SK-N-SH (cell line): ENCODE results near the gene UBTD1. TPM values are rescaled to one million over a fixed set of nuclear protein-coding genes. Genes with fewer than 3 reads are reported as not detected.

Experiments used
- CTCF ChIA-PET: fragments of 300-600, 350-600 bp; formaldehyde crosslinking; extraction: SDS; loops from one replicate; lab custom pipeline; 2021; lab: Yijun Ruan, JAX
- POLR2A ChIA-PET: fragments of 350-600 bp; sonication (Branson Sonifier 250); formaldehyde crosslinking; extraction: SDS; loops from one replicate; lab custom pipeline; 2020; ENCODE audit warnings: antibody characterized with exemption, inconsistent platforms; lab: Yijun Ruan, JAX
- DNase-seq: peaks from one replicate; pipeline ENCODE4 v3.0.0; 2012
- H2AFZ ChIP-seq: fragments of 200-600 bp; sonication (generic); 2 replicates; pipeline ENCODE4 v1.8.1; 2016; ENCODE audit warnings: antibody characterized with exemption, mild to moderate bottlenecking, low read depth
- H3F3A ChIP-seq: fragments of 200-600 bp; sonication (generic); replicated peaks from 2 replicates; pipeline ENCODE3; 2016; ENCODE audit warnings: antibody characterized with exemption, mild to moderate bottlenecking; ENCODE audit not compliant: insufficient read depth
- H3K27ac ChIP-seq, 2 experiments: fragments of 200-500 bp in 1 of 2; fragments of 200-600 bp in 1 of 2; sonication (Bioruptor generic) in 1 of 2; sonication (generic), shearing (Covaris generic) in 1 of 2; 2 replicates each; pipeline versions ENCODE4 v1.5.1 to v1.6.1; 2014 to 2016; ENCODE audit warnings: low read depth in 2 of 2, inconsistent platforms in 1 of 2, low read length in 1 of 2, mild to moderate bottlenecking in 1 of 2, mixed read lengths in 1 of 2
- H3K27me3 ChIP-seq: fragments of 200-600 bp; sonication (generic), shearing (Covaris generic); 2 replicates; pipeline ENCODE4 v1.6.1; 2016; ENCODE audit warnings: mixed run types; ENCODE audit not compliant: insufficient read depth
- H3K36me3 ChIP-seq, 2 experiments: fragments of 200-500 bp in 1 of 2; fragments of 200-600 bp in 1 of 2; sonication (Bioruptor generic) in 1 of 2; sonication (generic) in 1 of 2; replicated peaks in 1 of 2; 2 replicates each; pipeline versions ENCODE3 to v1.5.1; 2014 to 2016; ENCODE audit warnings: low read length in 1 of 2, mild to moderate bottlenecking in 1 of 2; ENCODE audit not compliant: insufficient read depth in 2 of 2, control insufficient read depth in 1 of 2
- H3K4me1 ChIP-seq, 2 experiments: fragments of 200-500 bp in 1 of 2; fragments of 200-600 bp in 1 of 2; sonication (Bioruptor generic) in 1 of 2; sonication (generic), shearing (Covaris generic) in 1 of 2; 2 replicates each; pipeline versions ENCODE4 v1.5.1 to v1.6.1; 2014 to 2016; ENCODE audit warnings: low read depth in 1 of 2, low read length in 1 of 2, mixed run types in 1 of 2; ENCODE audit not compliant: insufficient read depth in 2 of 2, control insufficient read depth in 1 of 2
- H3K4me2 ChIP-seq: fragments of 200-600 bp; sonication (generic), shearing (Covaris generic); 2 replicates; pipeline ENCODE4 v1.6.1; 2017; ENCODE audit warnings: mixed run types
- H3K4me3 ChIP-seq, 2 experiments: fragments of 200-500 bp in 1 of 2; fragments of 200-600 bp in 1 of 2; sonication (Bioruptor generic) in 1 of 2; sonication (generic), shearing (Covaris generic) in 1 of 2; 2 replicates each; pipeline versions ENCODE4 v1.5.1 to v1.8.1; 2014 to 2016; ENCODE audit warnings: low read depth in 2 of 2, inconsistent platforms in 1 of 2, low read length in 1 of 2, mild to moderate bottlenecking in 1 of 2, mixed read lengths in 1 of 2, moderate library complexity in 1 of 2
- H3K79me2 ChIP-seq: fragments of 200-600 bp; sonication (generic); 2 replicates; pipeline ENCODE4 v1.8.1; 2017; ENCODE audit warnings: mild to moderate bottlenecking; ENCODE audit not compliant: insufficient read depth
- H3K9ac ChIP-seq: fragments of 200-600 bp; sonication (generic); 2 replicates; pipeline ENCODE4 v1.6.1; 2017; ENCODE audit warnings: mixed run types
- H3K9me2 ChIP-seq: fragments of 200-600 bp; sonication (generic); 2 replicates; pipeline ENCODE4 v1.6.1; 2017; ENCODE audit warnings: mixed run types
- H3K9me3 ChIP-seq: fragments of 200-600 bp; sonication (generic); 2 replicates; pipeline ENCODE4 v1.6.1; 2017; ENCODE audit warnings: mixed run types, mild to moderate bottlenecking, moderate library complexity
- H4K20me1 ChIP-seq: fragments of 200-600 bp; sonication (generic); 2 replicates; pipeline ENCODE4 v1.6.1; 2017; ENCODE audit warnings: mild to moderate bottlenecking, mixed run types; ENCODE audit not compliant: insufficient read depth
- CHD2 ChIP-seq: fragments of 150-350 bp; IDR thresholded peaks from 2 replicates; pipeline ENCODE4 v1.6.1; 2018; ENCODE audit warnings: low read length; ENCODE audit not compliant: partially characterized antibody
- ELF1 ChIP-seq: IDR thresholded peaks from 2 replicates; pipeline ENCODE4 v1.4.0; 2012
- EP300 ChIP-seq, 2 experiments: IDR thresholded peaks; 2 replicates each; pipeline versions ENCODE4 v1.4.0 to v1.6.1; 2012; ENCODE audit warnings: borderline replicate concordance in 1 of 2, low read depth in 1 of 2, low read length in 1 of 2
- EZH2phosphoT487 ChIP-seq: fragments of 200-600 bp; sonication (generic); IDR thresholded peaks from 2 replicates; pipeline ENCODE4 v1.6.1; 2017; ENCODE audit warnings: low read depth, mixed run types, mild to moderate bottlenecking, antibody characterized with exemption, moderate library complexity, borderline replicate concordance
- FOSL2 ChIP-seq: IDR thresholded peaks from 2 replicates; pipeline ENCODE4 v1.4.0; 2012; ENCODE audit warnings: low read depth, mild to moderate bottlenecking, moderate library complexity, borderline replicate concordance
- FOXM1 ChIP-seq: IDR thresholded peaks from 2 replicates; pipeline ENCODE4 v1.4.0; 2012; ENCODE audit warnings: low read depth, mild to moderate bottlenecking
- GABPA ChIP-seq: IDR thresholded peaks from 2 replicates; pipeline ENCODE4 v1.4.0; 2012; ENCODE audit warnings: low read depth, mild to moderate bottlenecking
- JUND ChIP-seq: IDR thresholded peaks from 2 replicates; pipeline ENCODE4 v1.4.0; 2012
- MEF2A ChIP-seq: IDR thresholded peaks from 2 replicates; pipeline ENCODE4 v1.4.0; 2012; ENCODE audit warnings: low read depth, borderline replicate concordance
- NRF1 ChIP-seq: IDR thresholded peaks from 2 replicates; pipeline ENCODE4 v1.6.1; 2012; ENCODE audit warnings: low read depth, mild to moderate bottlenecking, low read length
- POLR2AphosphoS5 ChIP-seq: IDR thresholded peaks from 2 replicates; pipeline ENCODE4 v1.6.1; 2012; ENCODE audit warnings: low read depth, low read length
- RAD21 ChIP-seq: IDR thresholded peaks from 2 replicates; pipeline ENCODE4 v1.6.1; 2012; ENCODE audit warnings: mild to moderate bottlenecking, low read length
- RFX5 ChIP-seq: IDR thresholded peaks from 2 replicates; pipeline ENCODE4 v1.6.1; 2012; ENCODE audit warnings: mild to moderate bottlenecking, improper control_type of control experiment, low read length
- RXRA ChIP-seq: IDR thresholded peaks from 2 replicates; pipeline ENCODE4 v1.4.0; 2012; ENCODE audit warnings: low read depth, mild to moderate bottlenecking, borderline replicate concordance
- SMC3 ChIP-seq: IDR thresholded peaks from 2 replicates; pipeline ENCODE4 v1.6.1; 2012; ENCODE audit warnings: low read depth, low read length, improper control_type of control experiment
- TCF12 ChIP-seq: IDR thresholded peaks from 2 replicates; pipeline ENCODE4 v1.4.0; 2012
- YY1 ChIP-seq: IDR thresholded peaks from 2 replicates; pipeline ENCODE4 v1.4.0; 2012; ENCODE audit warnings: low read depth, mild to moderate bottlenecking
- WGBS: methylation state at CpG from one replicate; pipeline ENCODE4 v1.1.6; 2017; ENCODE audit warnings: low lambda C conversion rate; 5-methylcytosine and 5-hydroxymethylcytosine counted together
- polyA plus RNA-seq, 3 experiments: library from polyadenylated mRNA; depleted of rRNA; stranded (reverse); fragments of >200 nt; gene quantifications; 2 replicates each; pipeline ENCODE4 v1.2.3, GENCODE V29; 2012
- TF ChIP-seq, protein P1 (sequence below): IDR thresholded peaks from 2 replicates; pipeline ENCODE4 v1.4.0; 2012; ENCODE audit warnings: low read depth, borderline replicate concordance
- TF ChIP-seq, protein P2 (sequence below): IDR thresholded peaks from 2 replicates; pipeline ENCODE4 v1.4.0; 2012; ENCODE audit warnings: low read depth
- TF ChIP-seq, protein P3 (sequence below): IDR thresholded peaks from 2 replicates; pipeline ENCODE4 v1.4.0; 2012; ENCODE audit warnings: low read depth, borderline replicate concordance
- TF ChIP-seq, protein P4 (sequence below): IDR thresholded peaks from 2 replicates; pipeline ENCODE4 v1.6.1; 2012; ENCODE audit warnings: mild to moderate bottlenecking, low read depth, low read length, moderate library complexity
- TF ChIP-seq, protein P5 (sequence below): fragments of 150-350 bp; IDR thresholded peaks from 2 replicates; pipeline ENCODE4 v1.6.1; 2016; ENCODE audit warnings: mild to moderate bottlenecking, low read depth, low read length
- TF ChIP-seq, protein P6 (sequence below): fragments of 200-600 bp; sonication (generic); IDR thresholded peaks from 2 replicates; pipeline ENCODE4 v1.6.1; 2017; ENCODE audit warnings: antibody characterized with exemption, mild to moderate bottlenecking, moderate library complexity

Gene UBTD1
- polyA plus RNA-seq, 1 of the 3 experiments (the other 2 are of a cell fraction), result 38.8 TPM

DNA sequence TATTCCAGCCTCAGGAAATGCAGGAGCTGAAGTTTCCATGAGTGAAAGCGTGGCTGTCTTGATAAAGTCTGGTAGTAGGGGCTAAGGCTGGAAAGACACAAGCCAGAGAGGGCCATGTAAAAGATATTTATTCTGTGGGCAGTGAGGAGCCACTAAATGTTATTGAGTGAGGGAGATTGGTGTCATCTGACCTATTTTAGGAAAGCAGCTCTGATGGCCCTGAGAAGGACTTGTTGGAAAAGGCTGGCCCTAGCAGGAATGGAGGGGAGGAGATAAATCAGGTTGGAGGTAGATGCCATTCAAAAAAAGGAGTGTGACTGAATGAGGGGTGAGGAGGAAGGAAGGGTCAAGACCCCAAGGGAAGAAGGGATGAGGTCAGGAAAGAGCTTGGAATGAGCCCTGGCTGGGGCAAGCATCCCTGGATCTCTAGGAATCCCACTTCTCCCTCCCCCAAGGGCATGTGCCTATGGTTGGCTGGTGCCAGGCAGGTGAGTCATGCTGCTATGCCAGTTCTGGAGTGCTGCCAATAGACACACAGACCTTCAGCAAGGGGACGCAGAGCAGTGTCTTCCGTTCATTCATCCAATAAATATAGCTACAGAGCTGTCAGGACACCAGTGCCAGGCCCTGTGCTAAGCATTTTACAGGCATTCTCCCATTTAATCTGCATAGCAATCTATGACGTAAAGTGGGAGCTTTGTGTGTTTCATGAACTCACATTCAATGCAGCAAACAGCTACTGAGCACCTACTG lies 75.8 kb downstream of the UBTD1 start:
- ChIA-PET POLR2A (no interaction called here), CTCF (interaction anchor here (0.6 to 9.4 kb wide), 6 partner anchors 10 to 112 kb away, joined by 3 to 64 read pairs (median 11); partner anchors contain the start of gene HOGA1)
- 30% methylated on average over 4 of the region's 4 CpGs for WGBS
- Histone ChIP-seq H3K4me2 (peak overlapping the region; percentile 28), H4K20me1 (no peaks in the 10 kb centered on the region), H3K9ac (peak overlapping the region; percentile 41; the same call in 1 of the 2 replicates), H3K79me2 (no peaks in the 10 kb centered on the region), H3K36me3 (peaks cover 0 to 3% of the 10 kb centered on the region in 2 experiments), H2AFZ (no peak overlapping the region), H3K9me2 (no peaks in the 10 kb centered on the region), H3K9me3 (no peaks in the 10 kb centered on the region), H3K4me3 (no peak overlapping the region), H3K27ac (peak overlapping the region; percentile 50 to 83; a peak in 3 of 4 replicates), H3K27me3 (no peaks in the 10 kb centered on the region), H3K4me1 (peaks cover 21 to 35% of the 10 kb centered on the region in 2 experiments; a peak in 3 of 4 replicates), H3F3A (peaks cover 29% of the 10 kb centered on the region)
- peak; percentile 66 for DNase-seq
- TF ChIP-seq EZH2phosphoT487, result no peak
- TF ChIP-seq JUND, result peak; percentile 98
- TF ChIP-seq, protein P1, sequence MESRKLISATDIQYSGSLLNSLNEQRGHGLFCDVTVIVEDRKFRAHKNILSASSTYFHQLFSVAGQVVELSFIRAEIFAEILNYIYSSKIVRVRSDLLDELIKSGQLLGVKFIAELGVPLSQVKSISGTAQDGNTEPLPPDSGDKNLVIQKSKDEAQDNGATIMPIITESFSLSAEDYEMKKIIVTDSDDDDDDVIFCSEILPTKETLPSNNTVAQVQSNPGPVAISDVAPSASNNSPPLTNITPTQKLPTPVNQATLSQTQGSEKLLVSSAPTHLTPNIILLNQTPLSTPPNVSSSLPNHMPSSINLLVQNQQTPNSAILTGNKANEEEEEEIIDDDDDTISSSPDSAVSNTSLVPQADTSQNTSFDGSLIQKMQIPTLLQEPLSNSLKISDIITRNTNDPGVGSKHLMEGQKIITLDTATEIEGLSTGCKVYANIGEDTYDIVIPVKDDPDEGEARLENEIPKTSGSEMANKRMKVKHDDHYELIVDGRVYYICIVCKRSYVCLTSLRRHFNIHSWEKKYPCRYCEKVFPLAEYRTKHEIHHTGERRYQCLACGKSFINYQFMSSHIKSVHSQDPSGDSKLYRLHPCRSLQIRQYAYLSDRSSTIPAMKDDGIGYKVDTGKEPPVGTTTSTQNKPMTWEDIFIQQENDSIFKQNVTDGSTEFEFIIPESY, result peak; percentile 82; the same call in 1 of the 2 replicates
- TF ChIP-seq FOXM1, result peak; percentile 44; the same call in 1 of the 2 replicates
- no peak for TF ChIP-seq SMC3
- TF ChIP-seq RFX5, result peak; percentile 84
- TF ChIP-seq, protein P2, sequence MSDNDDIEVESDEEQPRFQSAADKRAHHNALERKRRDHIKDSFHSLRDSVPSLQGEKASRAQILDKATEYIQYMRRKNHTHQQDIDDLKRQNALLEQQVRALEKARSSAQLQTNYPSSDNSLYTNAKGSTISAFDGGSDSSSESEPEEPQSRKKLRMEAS, result peak; percentile 94
- no peak for TF ChIP-seq ELF1
- TF ChIP-seq, protein P3, sequence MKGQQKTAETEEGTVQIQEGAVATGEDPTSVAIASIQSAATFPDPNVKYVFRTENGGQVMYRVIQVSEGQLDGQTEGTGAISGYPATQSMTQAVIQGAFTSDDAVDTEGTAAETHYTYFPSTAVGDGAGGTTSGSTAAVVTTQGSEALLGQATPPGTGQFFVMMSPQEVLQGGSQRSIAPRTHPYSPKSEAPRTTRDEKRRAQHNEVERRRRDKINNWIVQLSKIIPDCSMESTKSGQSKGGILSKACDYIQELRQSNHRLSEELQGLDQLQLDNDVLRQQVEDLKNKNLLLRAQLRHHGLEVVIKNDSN, result peak; percentile 65
- TF ChIP-seq, protein P4, sequence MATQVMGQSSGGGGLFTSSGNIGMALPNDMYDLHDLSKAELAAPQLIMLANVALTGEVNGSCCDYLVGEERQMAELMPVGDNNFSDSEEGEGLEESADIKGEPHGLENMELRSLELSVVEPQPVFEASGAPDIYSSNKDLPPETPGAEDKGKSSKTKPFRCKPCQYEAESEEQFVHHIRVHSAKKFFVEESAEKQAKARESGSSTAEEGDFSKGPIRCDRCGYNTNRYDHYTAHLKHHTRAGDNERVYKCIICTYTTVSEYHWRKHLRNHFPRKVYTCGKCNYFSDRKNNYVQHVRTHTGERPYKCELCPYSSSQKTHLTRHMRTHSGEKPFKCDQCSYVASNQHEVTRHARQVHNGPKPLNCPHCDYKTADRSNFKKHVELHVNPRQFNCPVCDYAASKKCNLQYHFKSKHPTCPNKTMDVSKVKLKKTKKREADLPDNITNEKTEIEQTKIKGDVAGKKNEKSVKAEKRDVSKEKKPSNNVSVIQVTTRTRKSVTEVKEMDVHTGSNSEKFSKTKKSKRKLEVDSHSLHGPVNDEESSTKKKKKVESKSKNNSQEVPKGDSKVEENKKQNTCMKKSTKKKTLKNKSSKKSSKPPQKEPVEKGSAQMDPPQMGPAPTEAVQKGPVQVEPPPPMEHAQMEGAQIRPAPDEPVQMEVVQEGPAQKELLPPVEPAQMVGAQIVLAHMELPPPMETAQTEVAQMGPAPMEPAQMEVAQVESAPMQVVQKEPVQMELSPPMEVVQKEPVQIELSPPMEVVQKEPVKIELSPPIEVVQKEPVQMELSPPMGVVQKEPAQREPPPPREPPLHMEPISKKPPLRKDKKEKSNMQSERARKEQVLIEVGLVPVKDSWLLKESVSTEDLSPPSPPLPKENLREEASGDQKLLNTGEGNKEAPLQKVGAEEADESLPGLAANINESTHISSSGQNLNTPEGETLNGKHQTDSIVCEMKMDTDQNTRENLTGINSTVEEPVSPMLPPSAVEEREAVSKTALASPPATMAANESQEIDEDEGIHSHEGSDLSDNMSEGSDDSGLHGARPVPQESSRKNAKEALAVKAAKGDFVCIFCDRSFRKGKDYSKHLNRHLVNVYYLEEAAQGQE, result peak; percentile 74
- peak; percentile 93 for TF ChIP-seq TCF12
- TF ChIP-seq EP300 (IDR thresholded peaks at IDR 0.05; ENCODE audit: borderline replicate concordance in 1 of 2, low read depth in 1 of 2, low read length in 1 of 2), result peak in 1 of 2 experiments; percentile 94; a peak in 2 of 4 replicates
- TF ChIP-seq CHD2, result no peak
- no peak for TF ChIP-seq NRF1
- peak; percentile 87 for TF ChIP-seq POLR2AphosphoS5
- TF ChIP-seq FOSL2, result peak; percentile 98
- TF ChIP-seq, protein P5, sequence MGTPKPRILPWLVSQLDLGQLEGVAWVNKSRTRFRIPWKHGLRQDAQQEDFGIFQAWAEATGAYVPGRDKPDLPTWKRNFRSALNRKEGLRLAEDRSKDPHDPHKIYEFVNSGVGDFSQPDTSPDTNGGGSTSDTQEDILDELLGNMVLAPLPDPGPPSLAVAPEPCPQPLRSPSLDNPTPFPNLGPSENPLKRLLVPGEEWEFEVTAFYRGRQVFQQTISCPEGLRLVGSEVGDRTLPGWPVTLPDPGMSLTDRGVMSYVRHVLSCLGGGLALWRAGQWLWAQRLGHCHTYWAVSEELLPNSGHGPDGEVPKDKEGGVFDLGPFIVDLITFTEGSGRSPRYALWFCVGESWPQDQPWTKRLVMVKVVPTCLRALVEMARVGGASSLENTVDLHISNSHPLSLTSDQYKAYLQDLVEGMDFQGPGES, result no peak
- TF ChIP-seq RAD21, result no peak
- TF ChIP-seq RXRA, result peak; percentile 99
- peak; percentile 75 for TF ChIP-seq MEF2A
- TF ChIP-seq YY1, result 0 out of 2 replicates have a peak, but pooled peaks have one; percentile 21
- TF ChIP-seq, protein P6, sequence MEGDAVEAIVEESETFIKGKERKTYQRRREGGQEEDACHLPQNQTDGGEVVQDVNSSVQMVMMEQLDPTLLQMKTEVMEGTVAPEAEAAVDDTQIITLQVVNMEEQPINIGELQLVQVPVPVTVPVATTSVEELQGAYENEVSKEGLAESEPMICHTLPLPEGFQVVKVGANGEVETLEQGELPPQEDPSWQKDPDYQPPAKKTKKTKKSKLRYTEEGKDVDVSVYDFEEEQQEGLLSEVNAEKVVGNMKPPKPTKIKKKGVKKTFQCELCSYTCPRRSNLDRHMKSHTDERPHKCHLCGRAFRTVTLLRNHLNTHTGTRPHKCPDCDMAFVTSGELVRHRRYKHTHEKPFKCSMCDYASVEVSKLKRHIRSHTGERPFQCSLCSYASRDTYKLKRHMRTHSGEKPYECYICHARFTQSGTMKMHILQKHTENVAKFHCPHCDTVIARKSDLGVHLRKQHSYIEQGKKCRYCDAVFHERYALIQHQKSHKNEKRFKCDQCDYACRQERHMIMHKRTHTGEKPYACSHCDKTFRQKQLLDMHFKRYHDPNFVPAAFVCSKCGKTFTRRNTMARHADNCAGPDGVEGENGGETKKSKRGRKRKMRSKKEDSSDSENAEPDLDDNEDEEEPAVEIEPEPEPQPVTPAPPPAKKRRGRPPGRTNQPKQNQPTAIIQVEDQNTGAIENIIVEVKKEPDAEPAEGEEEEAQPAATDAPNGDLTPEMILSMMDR, result no peak
- TF ChIP-seq GABPA, result 0 out of 2 replicates have a peak, but pooled peaks have one; percentile 19
